Naive thymus-derived CD4-positive, alpha-beta T cell (primary cell): Measurements from ENCODE around the gene RNF208. TPM values are rescaled to one million over a fixed set of nuclear protein-coding genes. Genes with fewer than 3 reads are reported as not detected.

Experiments used
- ATAC-seq: fragments of 150-1000 bp; cut with Tn5 transposase; 2 replicates; pipeline ENCODE4 v1.10.0; 2021; ENCODE audit warnings: mild to moderate bottlenecking, moderate library complexity
- CTCF ChIA-PET: fragments of 350-600 bp; sonication (Branson Sonifier 250); formaldehyde crosslinking; loops from one replicate; lab custom pipeline; 2021; ENCODE audit warnings: antibody characterized with exemption; lab: Charles Lee
- POLR2A ChIA-PET: fragments of 350-600 bp; sonication (Branson Sonifier 250); formaldehyde crosslinking; loops from one replicate; lab custom pipeline; 2021; ENCODE audit warnings: antibody characterized with exemption, inconsistent platforms; lab: Charles Lee
- DNase-seq, 9 donors: peaks; one replicate each; pipeline versions ENCODE4 v3.0.0 to v3.0.0-alpha.2; 2020 to 2022; ENCODE audit warnings: mixed read lengths in 1 of 9
- H3K27ac ChIP-seq: one replicate; pipeline ENCODE4 v1.7.0; 2013; ENCODE audit warnings: mild to moderate bottlenecking, low read depth, low read length, moderate library complexity
- H3K27me3 ChIP-seq, 2 donors: one replicate each; pipeline ENCODE4 v1.7.0; 2013; ENCODE audit warnings: low read length in 2 of 2, mild to moderate bottlenecking in 2 of 2, moderate library complexity in 2 of 2; ENCODE audit not compliant: control insufficient read depth in 2 of 2, insufficient read depth in 2 of 2
- H3K36me3 ChIP-seq, 3 experiments: 1 replicate in 2 of 3; 2 replicates in 1 of 3; pipeline ENCODE4 v1.7.0; 2013; ENCODE audit warnings: low read length in 3 of 3, mild to moderate bottlenecking in 3 of 3, moderate library complexity in 1 of 3; ENCODE audit not compliant: insufficient read depth in 3 of 3, control insufficient read depth in 2 of 3
- H3K4me1 ChIP-seq, 2 donors: one replicate each; pipeline ENCODE4 v1.7.0; 2013; ENCODE audit warnings: low read length in 2 of 2, mild to moderate bottlenecking in 2 of 2, moderate library complexity in 1 of 2; ENCODE audit not compliant: control insufficient read depth in 2 of 2, insufficient read depth in 2 of 2
- H3K4me3 ChIP-seq: 2 replicates; pipeline ENCODE4 v1.7.0; 2013; ENCODE audit warnings: mild to moderate bottlenecking, low read length
- H3K9me3 ChIP-seq, 3 experiments: 1 replicate in 2 of 3; 2 replicates in 1 of 3; pipeline ENCODE4 v1.7.0; 2013; ENCODE audit warnings: low read length in 3 of 3; ENCODE audit not compliant: control insufficient read depth in 2 of 3
- H3K27ac Mint-ChIP-seq, 9 donors: one replicate each; pipeline ENCODE4 v1.8.0; 2020 to 2022; ENCODE audit warnings: mixed read lengths in 9 of 9, mild to moderate bottlenecking in 8 of 9, moderate library complexity in 5 of 9, inconsistent platforms in 2 of 9
- H3K27me3 Mint-ChIP-seq, 5 donors: one replicate each; pipeline ENCODE4 v1.8.0; 2021 to 2022; ENCODE audit warnings: mixed read lengths in 5 of 5, mild to moderate bottlenecking in 1 of 5
- H3K36me3 Mint-ChIP-seq, 5 donors: one replicate each; pipeline ENCODE4 v1.8.0; 2020 to 2022; ENCODE audit warnings: mixed read lengths in 5 of 5, mild to moderate bottlenecking in 3 of 5, inconsistent platforms in 1 of 5
- H3K4me1 Mint-ChIP-seq, 7 donors: one replicate each; pipeline ENCODE4 v1.8.0; 2020 to 2022; ENCODE audit warnings: mixed read lengths in 7 of 7, mild to moderate bottlenecking in 3 of 7, inconsistent platforms in 1 of 7
- H3K4me3 Mint-ChIP-seq, 10 donors: one replicate each; pipeline ENCODE4 v1.8.0; 2020 to 2022; ENCODE audit warnings: mild to moderate bottlenecking in 10 of 10, mixed read lengths in 10 of 10, moderate library complexity in 6 of 10, inconsistent platforms in 2 of 10
- H3K9me3 Mint-ChIP-seq, 11 donors: one replicate each; pipeline ENCODE4 v1.8.0; 2020 to 2022; ENCODE audit warnings: mixed read lengths in 11 of 11, mild to moderate bottlenecking in 4 of 11, inconsistent platforms in 1 of 11, moderate library complexity in 1 of 11
- intact Hi-C, 2 donors: fragments of 100-400 bp; cut with micrococcal nuclease; formaldehyde crosslinking; loops; one replicate each; pipeline ENCODE4 v1.15.1; 2023
- polyA plus RNA-seq, 2 donors: library from polyadenylated mRNA; unstranded; fragments of 300-500 nt; fragmentation: Illumina TruSeq; gene quantifications; one replicate each; pipeline ENCODE4 v1.2.3, GENCODE V29; 2021
- total RNA-seq, 6 experiments: library from RNA in 5 of 6; stranded (reverse) in 5 of 6; gene quantifications; 1 replicate in 5 of 6; 2 replicates in 1 of 6; pipeline ENCODE4 v1.2.3 and lab custom pipeline; 2021 to 2026

RNF208 gene
- total and polyA plus RNA-seq, 7 experiments from 2014 or later, result 0.85 to 4.3 (median 1.2) TPM; not detected in 2

GRCh38 chr9:137221506-137222111, 431 bp downstream of the RNF208 start:
- no peak for DNase-seq
- intact Hi-C loops, result loop anchor here in 1 of 2 donors (5.0 to 10.0 kb wide), 2 partner anchors 277 to 674 kb away; partner anchors contain the start of genes C8G, FBXW5 and NOTCH1
- Histone ChIP-seq H3K4me1 (peaks cover 5% of the 10 kb centered on the region in 2 donors), H3K27ac (no peak overlapping the region), H3K36me3 (peaks cover 0 to under 1% (median 0%) of the 10 kb centered on the region in 3 experiments), H3K9me3 (no peaks in the 10 kb centered on the region), H3K27me3 (no peaks in the 10 kb centered on the region), H3K4me3 (no peak overlapping the region)
- peak overlapping the region in 2 of 10 donors; percentile 23 to 41 for H3K4me3 Mint-ChIP-seq
- H3K27ac Mint-ChIP-seq, result no peak overlapping the region
- no peaks in the 10 kb centered on the region for H3K36me3 Mint-ChIP-seq
- no peaks in the 10 kb centered on the region for H3K9me3 Mint-ChIP-seq
- POLR2A ChIA-PET, result interaction anchor here (0.9 to 4.9 kb wide), 4 partner anchors 16 to 135 kb away, joined by 3 to 42 read pairs (median 10); partner anchors contain the start of genes MAN1B1, NDOR1, TMEM203 and TUBB4B
- CTCF ChIA-PET, result interaction anchor here (1.2 kb wide), 1 partner anchor 21 kb away, joined by 3 read pairs; the partner anchor contains the start of gene TPRN
- ATAC-seq, result no peak
- peaks cover 0 to 11% (median 3%) of the 10 kb centered on the region in 7 donors for H3K4me1 Mint-ChIP-seq
- no peaks in the 10 kb centered on the region for H3K27me3 Mint-ChIP-seq

DNA sequence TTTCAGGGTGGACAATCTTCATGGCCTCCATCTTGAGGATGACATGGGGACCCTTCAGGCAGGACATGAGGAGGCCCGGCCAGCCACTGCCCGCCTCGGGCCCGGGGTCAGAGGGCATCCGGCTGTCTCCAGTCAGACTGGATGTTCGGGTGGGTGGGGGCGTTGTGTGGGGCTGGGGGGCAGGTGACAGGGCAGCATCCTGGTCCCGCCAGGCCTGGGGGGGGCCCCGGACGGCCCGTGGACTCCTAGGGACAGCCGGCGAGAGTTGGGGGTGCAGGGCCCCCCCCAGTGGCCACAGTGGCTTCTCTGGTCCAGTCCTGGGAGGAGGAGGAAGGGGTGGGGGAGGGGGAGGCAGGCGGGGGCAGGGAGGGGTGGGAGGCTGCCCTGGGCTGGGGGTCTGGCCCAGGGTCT, 940 bp downstream of the RNF208 start:
- Histone ChIP-seq H3K4me3 (no peak overlapping the region), H3K9me3 (no peaks in the 10 kb centered on the region), H3K4me1 (peaks cover 5% of the 10 kb centered on the region in 2 donors), H3K27ac (no peak overlapping the region), H3K36me3 (peaks cover 0 to 6% (median 0%) of the 10 kb centered on the region in 3 experiments), H3K27me3 (no peaks in the 10 kb centered on the region)
- ChIA-PET CTCF (interaction anchor here (0.6 kb wide), 1 partner anchor 196 kb away, joined by 3 read pairs; no protein-coding TSS in a partner anchor), POLR2A (interaction anchor here (0.9 to 4.9 kb wide), 2 partner anchors 15 to 20 kb away, joined by 3 to 42 read pairs; partner anchors contain the start of genes NDOR1, TMEM203 and TUBB4B)
- DNase-seq (no peak), ATAC-seq (no peak)
- Mint-ChIP-seq H3K27me3 (no peaks in the 10 kb centered on the region), H3K36me3 (no peaks in the 10 kb centered on the region), H3K4me3 (peak overlapping the region in 4 of 10 donors; percentile 38 to 66 (median 48)), H3K27ac (no peak overlapping the region), H3K4me1 (peaks cover 0 to 11% (median 2%) of the 10 kb centered on the region in 7 donors), H3K9me3 (no peaks in the 10 kb centered on the region)
- intact Hi-C loops, result loop anchor here in 1 of 2 donors (5.0 to 10.0 kb wide), 2 partner anchors 276 to 674 kb away; partner anchors contain the start of genes C8G, FBXW5 and NOTCH1

DNA sequence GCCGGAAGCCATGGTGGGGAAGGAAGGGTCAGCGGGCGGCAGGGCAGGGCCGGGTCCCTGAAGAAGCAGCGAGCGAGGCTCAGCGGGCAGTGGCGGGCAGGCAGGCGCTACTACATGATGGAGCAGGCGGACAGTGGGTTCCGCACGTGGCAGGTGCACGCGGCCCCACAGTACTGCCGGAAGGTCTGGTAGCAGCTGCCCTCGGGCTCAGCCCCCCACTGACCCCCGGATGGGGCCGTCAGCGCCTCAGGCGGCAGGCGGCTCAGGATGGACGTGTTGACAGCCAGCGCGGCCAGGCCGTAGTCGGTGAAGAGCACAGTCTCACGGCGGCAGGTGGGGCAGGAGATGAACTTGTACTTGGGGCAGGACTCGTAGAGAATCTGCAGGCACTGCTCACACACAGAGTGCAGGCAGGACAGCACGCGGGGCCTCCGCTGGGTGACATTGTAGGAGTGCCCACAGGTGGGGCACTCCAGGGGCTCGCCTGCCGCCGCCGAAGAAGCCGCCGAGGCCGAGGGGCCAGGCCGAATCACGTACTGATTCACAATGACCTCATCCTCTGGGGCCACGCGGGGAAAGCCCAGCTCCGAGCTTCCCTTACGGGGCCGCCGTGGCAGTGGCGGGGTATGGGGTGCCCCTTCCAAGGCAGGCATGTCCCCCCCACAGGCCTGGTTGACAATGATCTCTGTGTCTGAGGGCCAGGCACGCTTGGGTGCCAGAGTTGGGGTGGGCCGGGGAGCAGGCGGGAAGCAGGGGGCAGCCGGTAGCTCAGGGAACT, 1.5 kb downstream of the RNF208 start:
- Mint-ChIP-seq H3K27me3 (no peaks in the 10 kb centered on the region), H3K27ac (peak overlapping the region in 1 of 9 donors; percentile 62), H3K9me3 (no peaks in the 10 kb centered on the region), H3K36me3 (no peaks in the 10 kb centered on the region), H3K4me3 (peak overlapping the region in 5 of 10 donors; percentile 20 to 66 (median 41)), H3K4me1 (peaks cover 0 to 11% (median 2%) of the 10 kb centered on the region in 7 donors)
- peaks cover 5% of the 10 kb centered on the region in 2 donors for H3K4me1 ChIP-seq
- DNase-seq (no peak), ATAC-seq (no peak)
- ChIA-PET CTCF (interaction anchor here (0.6 kb wide), 1 partner anchor 196 kb away, joined by 3 read pairs; no protein-coding TSS in a partner anchor), POLR2A (interaction anchor here (1.2 to 4.9 kb wide), 3 partner anchors 15 to 32 kb away, joined by 3 to 42 read pairs (median 6); partner anchors contain the start of genes NDOR1 and TMEM203)
- H3K4me3 ChIP-seq, result no peak overlapping the region
- intact Hi-C loops, result loop anchor here in 1 of 2 donors (5.0 to 10.0 kb wide), 2 partner anchors 276 to 673 kb away; partner anchors contain the start of genes C8G, FBXW5 and NOTCH1
- H3K9me3 ChIP-seq, result no peaks in the 10 kb centered on the region
- H3K27me3 ChIP-seq, result no peaks in the 10 kb centered on the region
- H3K27ac ChIP-seq, result no peak overlapping the region
- H3K36me3 ChIP-seq, result peaks cover 0 to 12% (median 0%) of the 10 kb centered on the region in 3 experiments

DNA sequence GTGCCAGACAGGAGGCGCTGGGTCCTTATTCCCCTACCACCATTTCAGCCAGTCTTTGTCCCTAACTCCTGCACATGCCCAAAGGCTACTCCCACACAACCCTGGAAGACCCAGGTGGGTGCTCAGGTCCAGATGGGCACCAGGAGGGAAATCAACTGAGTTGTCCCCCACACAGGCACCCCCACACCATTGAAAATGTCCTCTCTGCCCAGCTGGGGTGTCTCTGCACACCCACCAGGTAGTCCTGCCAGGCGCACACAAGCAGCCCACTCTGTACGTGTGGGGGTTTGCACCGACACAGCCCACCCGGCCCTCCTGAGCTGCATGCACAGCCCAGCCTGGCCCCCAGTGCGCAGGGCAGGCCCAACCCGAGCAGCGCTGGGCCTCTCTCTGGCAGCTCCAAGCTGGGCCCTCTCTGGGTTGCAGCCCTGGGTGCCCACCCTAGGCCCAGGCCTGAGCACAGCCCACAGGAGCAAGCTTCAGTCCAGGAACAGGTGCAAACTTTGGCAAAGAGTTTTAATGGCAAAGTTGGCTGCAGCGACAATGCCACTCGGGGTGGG, 2.2 kb downstream of the RNF208 start:
- Histone ChIP-seq H3K4me1 (peaks cover 5% of the 10 kb centered on the region in 2 donors), H3K27ac (no peak overlapping the region), H3K36me3 (peaks cover 0 to 18% (median 0%) of the 10 kb centered on the region in 3 experiments), H3K4me3 (no peak overlapping the region), H3K9me3 (no peaks in the 10 kb centered on the region), H3K27me3 (no peaks in the 10 kb centered on the region)
- ATAC-seq (no peak), DNase-seq (no peak)
- Mint-ChIP-seq H3K9me3 (no peaks in the 10 kb centered on the region), H3K36me3 (no peaks in the 10 kb centered on the region), H3K27ac (peak overlapping the region in 1 of 9 donors; percentile 62), H3K4me1 (peaks cover 0 to 8% (median 2%) of the 10 kb centered on the region in 7 donors), H3K27me3 (no peaks in the 10 kb centered on the region), H3K4me3 (peak overlapping the region in 4 of 10 donors; percentile 18 to 25 (median 20))
- intact Hi-C loops, result loop anchor here in 1 of 2 donors (5.0 to 10.0 kb wide), 2 partner anchors 275 to 673 kb away; partner anchors contain the start of genes C8G, FBXW5 and NOTCH1
- ChIA-PET POLR2A (interaction anchor here (1.2 to 1.3 kb wide), 2 partner anchors 15 to 31 kb away, joined by 3 to 6 read pairs; partner anchors contain the start of genes NDOR1 and TMEM203), CTCF (no interaction called here)

- H3K9me3 Mint-ChIP-seq, result no peaks in the 10 kb centered on the region
- no peak for DNase-seq
Observed at GRCh38 chr9:137218754-137219271, 3.2 kb downstream of the RNF208 start.

More at GRCh38 chr9:137218754-137219271, 3.2 kb downstream of the RNF208 start:
- Mint-ChIP-seq H3K27me3 (no peaks in the 10 kb centered on the region), H3K27ac (no peak overlapping the region), H3K4me3 (no peak overlapping the region), H3K4me1 (peaks cover 0 to 5% (median 0%) of the 10 kb centered on the region in 7 donors), H3K36me3 (no peaks in the 10 kb centered on the region)
- ChIA-PET POLR2A (interaction anchor here (1.3 kb wide), 1 partner anchor 24 kb away, joined by 3 read pairs; no protein-coding TSS in a partner anchor), CTCF (interaction anchor here (0.9 kb wide), 1 partner anchor 18 kb away, joined by 6 read pairs; no protein-coding TSS in a partner anchor)
- H3K4me3 ChIP-seq, result no peak overlapping the region
- no peaks in the 10 kb centered on the region for H3K27me3 ChIP-seq
- no peak for ATAC-seq
- peaks cover 0 to 28% (median 0%) of the 10 kb centered on the region in 3 experiments for H3K36me3 ChIP-seq
- H3K9me3 ChIP-seq, result no peaks in the 10 kb centered on the region
- intact Hi-C loops, result no loop called here
- H3K4me1 ChIP-seq, result peaks cover 1 to 5% of the 10 kb centered on the region in 2 donors
- H3K27ac ChIP-seq, result no peak overlapping the region
